A549 treated with dexamethasone at 1 μM for 4 hours (cell line): ENCODE data around the gene CFL2. TPM values are rescaled to one million over a fixed set of nuclear protein-coding genes. Genes with fewer than 3 reads are reported as not detected.

Source experiments
- total RNA-seq: library from RNA; stranded (reverse); fragments of 200-300 nt; extraction: Qiagen RNA extraction; gene quantifications from 5 replicates; pipeline ENCODE4 v1.2.3, GENCODE V29; 2022

CFL2 gene
- total RNA-seq = 94.1 to 129 TPM (median 119 TPM) in 5 replicates

DNA sequence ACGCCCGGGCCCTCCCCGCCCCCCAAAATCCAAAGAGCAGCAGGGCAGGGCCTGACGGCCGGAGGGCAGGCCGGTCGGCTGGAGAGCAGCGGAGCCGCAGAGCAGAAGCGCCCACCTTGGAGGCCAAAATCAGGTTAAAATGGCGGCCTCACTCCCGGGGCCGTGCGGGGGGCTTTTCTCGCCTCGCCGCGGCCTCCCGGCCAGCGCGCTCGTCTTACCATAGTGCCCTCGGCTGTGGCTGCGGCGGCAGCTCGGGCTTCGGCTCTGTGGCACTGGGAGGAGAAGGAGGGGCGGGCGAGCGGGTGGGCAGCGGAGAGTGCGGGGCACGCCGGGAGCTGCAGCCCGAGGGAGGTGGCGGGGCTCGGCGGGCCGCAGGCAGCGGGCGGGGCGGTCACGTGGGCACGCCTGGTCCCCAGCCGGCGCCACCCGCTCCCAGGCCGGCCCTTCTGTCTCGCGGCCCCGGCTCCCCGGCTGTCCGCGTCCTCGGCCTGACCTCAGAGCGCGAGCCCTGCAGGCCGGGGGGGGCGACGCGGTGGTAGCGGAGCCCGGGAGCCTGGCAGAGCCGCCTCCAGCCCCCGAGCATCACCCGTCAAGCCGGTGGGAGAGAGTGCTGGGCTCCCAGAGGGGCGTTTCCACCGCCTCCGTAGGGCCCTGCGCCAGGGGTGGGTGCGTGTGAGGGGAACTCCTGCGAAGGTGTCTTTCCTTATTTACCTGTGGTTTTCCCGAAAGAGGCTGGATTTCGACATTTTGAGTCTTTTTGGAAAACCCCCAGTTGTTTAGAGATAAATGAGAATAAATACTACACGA is at the start of gene CFL2:
TSS of gene CFL2 (minus strand) at position 274 of the 807 bp plus-strand sequence. CDS start at position 221, 53 bp downstream.

Other genes starting within 250 kb of the CFL2 start
- 39.7 to 52.8 TPM (median 43.8 TPM) in 5 replicates for gene EAPP, start 174.9 kb downstream of the CFL2 start, total RNA-seq
- 69.9 to 88.0 TPM (median 76.4 TPM) in 5 replicates for gene SNX6, start 84.4 kb downstream of the CFL2 start, total RNA-seq
- gene BAZ1A, start 160.8 kb upstream of the CFL2 start, total RNA-seq = 24.9 to 32.3 TPM (median 29.8 TPM) in 5 replicates